Nephron (organoid): Measurements from ENCODE around the gene CMC4.

ENCODE experiments used
- H3K27ac Mint-ChIP-seq, 3 experiments: 2 replicates each; pipeline ENCODE4 v1.8.0; 2020; ENCODE audit warnings: mixed read lengths in 3 of 3, mild to moderate bottlenecking in 2 of 3, moderate library complexity in 1 of 3
- H3K27me3 Mint-ChIP-seq: 2 replicates; pipeline ENCODE4 v1.8.0; 2021; ENCODE audit warnings: low read depth, mild to moderate bottlenecking, moderate library complexity, mixed read lengths
- H3K36me3 Mint-ChIP-seq: 2 replicates; pipeline ENCODE4 v1.8.0; 2020; ENCODE audit warnings: low read depth, mixed read lengths
- H3K4me1 Mint-ChIP-seq: 2 replicates; pipeline ENCODE4 v1.8.0; 2020; ENCODE audit warnings: mixed read lengths
- H3K4me3 Mint-ChIP-seq, 3 experiments: 2 replicates each; pipeline ENCODE4 v1.8.0; 2020; ENCODE audit warnings: mild to moderate bottlenecking in 3 of 3, mixed read lengths in 3 of 3, moderate library complexity in 2 of 3
- H3K9me3 Mint-ChIP-seq: 2 replicates; pipeline ENCODE4 v1.8.0; 2020; ENCODE audit warnings: mixed read lengths
- TF ChIP-seq, protein P1 (sequence below), 3 experiments: fragments of 200-600 bp; sonication (generic); IDR thresholded peaks; one replicate each; pipeline ENCODE4 v1.5.0; 2021; ENCODE audit warnings: antibody characterized with exemption in 3 of 3; ENCODE audit not compliant: unreplicated experiment in 3 of 3

CMC4 gene

DNA sequence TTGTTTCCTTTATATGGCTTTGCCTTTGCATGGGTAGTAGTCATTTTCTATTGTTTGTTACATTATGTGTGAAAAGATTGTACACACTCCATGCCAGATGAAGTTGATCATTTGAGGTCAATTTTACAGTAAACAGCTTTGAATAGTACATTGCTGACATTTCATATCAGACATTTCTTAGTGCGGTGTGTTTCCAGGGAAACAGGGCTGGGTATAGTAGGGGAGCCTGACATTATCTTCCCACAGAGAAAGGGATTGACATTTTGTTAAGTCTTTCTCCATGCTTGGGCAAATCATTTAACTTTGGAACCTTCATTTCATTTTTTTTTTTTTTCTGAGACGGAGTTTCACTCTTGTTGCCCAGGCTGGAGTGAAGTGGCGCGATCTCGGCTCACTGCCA, 39.3 kb downstream of the CMC4 start:
- Mint-ChIP-seq H3K36me3 (peaks cover 31% of the 10 kb centered on the region), H3K27ac (no peak overlapping the region), H3K4me1 (peaks cover 7% of the 10 kb centered on the region), H3K9me3 (peaks cover 31% of the 10 kb centered on the region), H3K4me3 (no peak overlapping the region), H3K27me3 (no peaks in the 10 kb centered on the region)
- TF ChIP-seq, protein P1, sequence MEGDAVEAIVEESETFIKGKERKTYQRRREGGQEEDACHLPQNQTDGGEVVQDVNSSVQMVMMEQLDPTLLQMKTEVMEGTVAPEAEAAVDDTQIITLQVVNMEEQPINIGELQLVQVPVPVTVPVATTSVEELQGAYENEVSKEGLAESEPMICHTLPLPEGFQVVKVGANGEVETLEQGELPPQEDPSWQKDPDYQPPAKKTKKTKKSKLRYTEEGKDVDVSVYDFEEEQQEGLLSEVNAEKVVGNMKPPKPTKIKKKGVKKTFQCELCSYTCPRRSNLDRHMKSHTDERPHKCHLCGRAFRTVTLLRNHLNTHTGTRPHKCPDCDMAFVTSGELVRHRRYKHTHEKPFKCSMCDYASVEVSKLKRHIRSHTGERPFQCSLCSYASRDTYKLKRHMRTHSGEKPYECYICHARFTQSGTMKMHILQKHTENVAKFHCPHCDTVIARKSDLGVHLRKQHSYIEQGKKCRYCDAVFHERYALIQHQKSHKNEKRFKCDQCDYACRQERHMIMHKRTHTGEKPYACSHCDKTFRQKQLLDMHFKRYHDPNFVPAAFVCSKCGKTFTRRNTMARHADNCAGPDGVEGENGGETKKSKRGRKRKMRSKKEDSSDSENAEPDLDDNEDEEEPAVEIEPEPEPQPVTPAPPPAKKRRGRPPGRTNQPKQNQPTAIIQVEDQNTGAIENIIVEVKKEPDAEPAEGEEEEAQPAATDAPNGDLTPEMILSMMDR (IDR thresholded peaks at IDR 0.05; ENCODE audit: unreplicated experiment in 3 of 3) = no peak

DNA sequence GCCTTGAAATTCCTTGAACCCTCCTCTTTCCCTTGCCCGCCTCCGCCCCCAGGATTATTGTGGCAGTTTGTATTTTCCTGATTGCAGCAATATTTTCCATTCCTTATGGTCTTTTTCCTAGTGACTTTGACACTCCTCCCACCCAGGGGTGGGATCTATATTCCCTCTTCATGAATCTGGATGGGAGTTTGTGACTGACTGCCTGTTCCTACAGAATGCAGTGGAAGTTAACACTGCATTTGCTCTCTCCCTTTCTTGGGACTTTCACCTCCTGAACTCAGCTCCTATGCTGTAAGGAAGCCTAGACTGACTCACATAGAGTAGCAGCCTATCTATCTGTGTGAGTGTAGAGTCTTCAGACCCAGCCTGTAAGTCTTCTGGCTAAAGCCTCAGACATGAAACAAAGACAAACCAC, 42.1 kb downstream of the CMC4 start:
- Mint-ChIP-seq H3K36me3 (peaks cover 4% of the 10 kb centered on the region), H3K27ac (peak overlapping the region; percentile 66 to 99 (median 95)), H3K27me3 (no peaks in the 10 kb centered on the region), H3K4me1 (peaks cover 7% of the 10 kb centered on the region), H3K9me3 (peaks cover 11% of the 10 kb centered on the region), H3K4me3 (peak overlapping the region; percentile 82 to 95 (median 86))
- TF ChIP-seq, protein P1 (IDR thresholded peaks at IDR 0.05; ENCODE audit: unreplicated experiment in 3 of 3) = no peak

DNA sequence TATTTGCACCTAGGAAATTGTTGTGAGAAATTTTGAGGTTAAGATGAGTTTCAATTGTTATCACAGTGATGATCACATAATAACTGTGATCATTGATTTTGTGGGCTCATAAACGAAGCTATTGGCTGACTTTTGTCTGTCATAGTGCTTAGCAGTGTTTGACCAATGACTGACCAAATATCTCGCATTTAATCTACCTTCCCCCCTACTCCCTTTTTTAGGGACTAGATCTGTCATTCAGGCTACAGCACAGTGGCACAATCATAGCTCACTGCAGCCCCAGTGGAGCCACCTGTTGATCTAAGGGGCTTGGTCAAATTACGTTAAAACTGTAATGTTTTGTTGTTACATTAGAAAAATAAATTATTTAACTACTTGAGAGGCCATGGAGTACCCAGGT, 42.8 kb downstream of the CMC4 start:
- Mint-ChIP-seq H3K36me3 (peaks cover 4% of the 10 kb centered on the region), H3K9me3 (peaks cover 11% of the 10 kb centered on the region), H3K4me1 (peaks cover 7% of the 10 kb centered on the region), H3K27ac (peak overlapping the region; percentile 95 to 99 (median 98)), H3K27me3 (no peaks in the 10 kb centered on the region), H3K4me3 (peak overlapping the region; percentile 86 to 95 (median 95))
- TF ChIP-seq, protein P1 (IDR thresholded peaks at IDR 0.05; ENCODE audit: unreplicated experiment in 3 of 3) = no peak

DNA sequence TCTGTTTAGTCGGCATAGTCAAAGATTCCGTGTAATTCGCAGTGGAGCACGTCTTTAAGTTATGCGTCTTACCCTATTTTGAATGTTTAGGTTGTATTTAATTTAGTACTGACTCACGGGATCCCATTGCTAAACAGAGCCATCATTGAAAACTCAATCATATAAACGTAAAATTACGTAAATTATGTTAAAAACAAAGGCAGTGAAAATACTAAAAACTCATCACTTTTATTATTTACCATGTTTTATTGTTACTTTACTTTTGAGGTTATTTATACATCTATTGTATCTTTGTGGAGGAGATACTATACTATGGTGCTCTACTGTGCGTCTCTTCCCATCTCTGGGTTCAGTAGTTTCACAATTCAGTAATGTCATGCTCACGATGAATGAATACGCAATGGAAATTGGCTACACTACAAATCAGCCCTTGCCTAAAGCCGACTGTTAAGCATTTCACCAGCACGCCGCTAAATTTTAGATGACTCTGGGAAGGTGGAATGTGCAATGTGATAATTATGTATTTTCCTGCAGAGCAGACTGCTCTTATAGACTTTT, 43.3 kb downstream of the CMC4 start:
- Mint-ChIP-seq H3K27me3 (no peaks in the 10 kb centered on the region), H3K27ac (peak overlapping the region; percentile 95 to 99 (median 98)), H3K4me1 (peaks cover 7% of the 10 kb centered on the region), H3K9me3 (peaks cover 11% of the 10 kb centered on the region), H3K4me3 (peak overlapping the region; percentile 86 to 95 (median 95)), H3K36me3 (peaks cover 4% of the 10 kb centered on the region)
- TF ChIP-seq, protein P1 (IDR thresholded peaks at IDR 0.05; ENCODE audit: unreplicated experiment in 3 of 3) = no peak

DNA sequence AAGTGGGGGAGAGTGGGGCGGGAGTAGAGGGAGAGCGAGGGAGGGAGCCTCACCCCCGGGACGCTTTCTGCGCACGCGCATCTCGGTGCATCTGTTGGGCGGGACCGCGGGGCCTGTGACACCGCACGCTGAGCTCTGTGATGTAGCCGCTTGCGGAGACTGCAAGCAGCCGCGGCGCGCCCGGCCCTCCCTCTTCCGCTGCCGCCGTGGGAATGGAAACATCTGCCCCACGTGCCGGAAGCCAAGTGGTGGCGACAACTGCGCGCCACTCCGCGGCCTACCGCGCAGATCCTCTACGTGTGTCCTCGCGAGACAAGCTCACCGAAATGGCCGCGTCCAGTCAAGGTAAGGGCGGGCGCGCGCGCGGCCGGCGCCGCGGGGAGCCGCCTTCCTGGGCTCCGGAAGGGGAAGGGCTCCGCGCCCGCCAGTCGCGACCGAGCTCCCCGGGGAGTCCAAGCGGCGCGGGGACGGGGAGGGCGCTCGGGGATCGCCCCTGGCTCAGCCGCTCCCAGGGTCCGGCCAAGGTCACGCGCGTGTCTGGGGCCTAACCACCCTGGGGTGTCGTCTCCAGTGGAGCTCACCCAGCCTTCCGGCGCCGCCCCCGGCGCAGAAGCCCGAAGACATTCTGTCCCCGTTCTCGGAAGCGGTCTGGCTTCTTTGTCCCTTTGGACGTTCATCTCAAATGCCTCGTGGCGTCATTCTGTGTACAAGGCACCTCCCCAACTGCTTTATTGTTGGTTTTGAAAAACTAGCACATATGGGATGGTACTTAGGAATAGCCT, 44.0 kb downstream of the CMC4 start, which contains the start of gene FUNDC2:
TSS of gene FUNDC2 (plus strand) at position 118 of the 782 bp plus-strand sequence. CDS start at position 213, 95 bp downstream.
- TF ChIP-seq, protein P1 (IDR thresholded peaks at IDR 0.05; ENCODE audit: unreplicated experiment in 3 of 3) = no peak
- H3K4me1 Mint-ChIP-seq = peaks cover 7% of the 10 kb centered on the region
- peaks cover 11% of the 10 kb centered on the region for H3K9me3 Mint-ChIP-seq
- H3K36me3 Mint-ChIP-seq = peaks cover 4% of the 10 kb centered on the region
- H3K27ac Mint-ChIP-seq = peak within 1 kb of the TSS; percentile 95 to 99 (median 98)
- peak within 1 kb of the TSS; percentile 86 to 95 (median 95) for H3K4me3 Mint-ChIP-seq
- no peaks in the 10 kb centered on the region for H3K27me3 Mint-ChIP-seq
